Skeletal muscle satellite cell (primary cell): ENCODE data around the gene TRPM6. TPM values are rescaled to one million over a fixed set of nuclear protein-coding genes. Genes with fewer than 3 reads are reported as not detected.

Source experiments
- H3K27me3 ChIP-seq: 2 replicates; pipeline ENCODE4 v1.7.0; 2013; ENCODE audit warnings: low read length; ENCODE audit not compliant: control insufficient read depth, insufficient read depth
- H3K36me3 ChIP-seq: 2 replicates; pipeline ENCODE4 v1.7.0; 2013; ENCODE audit warnings: mild to moderate bottlenecking, control low read depth, low read length; ENCODE audit not compliant: insufficient read depth
- H3K4me1 ChIP-seq: 2 replicates; pipeline ENCODE4 v1.7.0; 2013; ENCODE audit warnings: low read length; ENCODE audit not compliant: control insufficient read depth, insufficient read depth
- H3K4me2 ChIP-seq: 2 replicates; pipeline ENCODE4 v1.7.0; 2013; ENCODE audit warnings: mild to moderate bottlenecking, low read length
- H3K4me3 ChIP-seq: 2 replicates; pipeline ENCODE4 v1.7.0; 2013; ENCODE audit warnings: low read length
- H3K9ac ChIP-seq: 2 replicates; pipeline ENCODE4 v1.7.0; 2013; ENCODE audit warnings: mild to moderate bottlenecking, low read depth, low read length, moderate library complexity
- H3K9me3 ChIP-seq: replicated peaks from 2 replicates; pipeline ENCODE4 v1.7.0; 2013; ENCODE audit warnings: mild to moderate bottlenecking, control low read depth, low read length
- small RNA-seq: library from RNA; depleted of rRNA; stranded (forward); fragments of <200 nt; gene quantifications from one replicate; pipeline ENCODE3, GENCODE V24; 2012

Gene TRPM6

GRCh38 chr9:74683322-74683721, 204.4 kb downstream of the TRPM6 start:
- H3K9me3 ChIP-seq: no peaks in the 10 kb centered on the region
- peaks cover 6% of the 10 kb centered on the region for H3K27me3 ChIP-seq
- no peaks in the 10 kb centered on the region for H3K36me3 ChIP-seq
- no peak overlapping the region for H3K4me3 ChIP-seq
- H3K9ac ChIP-seq: no peak overlapping the region
- H3K4me1 ChIP-seq: no peaks in the 10 kb centered on the region
- H3K4me2 ChIP-seq: no peak overlapping the region

GRCh38 chr9:74681906-74682305, 205.8 kb downstream of the TRPM6 start:
- Histone ChIP-seq H3K9ac (no peak overlapping the region), H3K4me1 (no peaks in the 10 kb centered on the region), H3K9me3 (no peaks in the 10 kb centered on the region), H3K4me3 (no peak overlapping the region), H3K4me2 (no peak overlapping the region), H3K27me3 (peaks cover 3% of the 10 kb centered on the region), H3K36me3 (no peaks in the 10 kb centered on the region)

- H3K4me1 ChIP-seq: no peaks in the 10 kb centered on the region
- no peak overlapping the region for H3K9ac ChIP-seq
- no peak overlapping the region for H3K4me2 ChIP-seq
- H3K4me3 ChIP-seq: no peak overlapping the region
- no peaks in the 10 kb centered on the region for H3K9me3 ChIP-seq
- H3K27me3 ChIP-seq: peaks cover 2% of the 10 kb centered on the region
- no peaks in the 10 kb centered on the region for H3K36me3 ChIP-seq
Measured at GRCh38 chr9:74674077-74674476, 213.6 kb downstream of the TRPM6 start.

Small RNA genes within 50 kb of the gene (small RNA-seq; reads per million reads assigned to genes)
- gene RNU6-445P: not detected
